Measurements from ENCODE around the gene IFNGR2.

Gene IFNGR2

GRCh38 chr21:33403128-33403785 is at the start of gene IFNGR2:
Gene IFNGR2 (plus strand): TSS chr21:33403413. CDS start chr21:33403544, 131 bp downstream.
- DNase-seq: peak; percentile 1

GRCh38 chr21:33355355-33355754 is 47.9 kb upstream of the IFNGR2 start:
- DNase-seq: no peak

GRCh38 chr21:33355996-33356395 is 47.2 kb upstream of the IFNGR2 start:
- DNase-seq: no peak

GRCh38 chr21:33357177-33357576 is 46.0 kb upstream of the IFNGR2 start:
- no peak for DNase-seq

- DNase-seq: no peak
Measured at GRCh38 chr21:33359446-33359845, 43.8 kb upstream of the IFNGR2 start.

- no peak for DNase-seq
Measured at GRCh38 chr21:33360281-33360680, 42.9 kb upstream of the IFNGR2 start.

- peak; percentile 60 for DNase-seq
Measured at GRCh38 chr21:33360881-33361602, 42.2 kb upstream of the IFNGR2 start.

- DNase-seq: peak; percentile 99
Measured at GRCh38 chr21:33362044-33362555, 41.1 kb upstream of the IFNGR2 start.

GRCh38 chr21:33363911-33364609 is 39.2 kb upstream of the IFNGR2 start:
- DNase-seq: peak; percentile 85

GRCh38 chr21:33364830-33365229 is 38.4 kb upstream of the IFNGR2 start:
- no peak for DNase-seq

- no peak for DNase-seq
Measured at GRCh38 chr21:33367309-33367973, 35.8 kb upstream of the IFNGR2 start.

- DNase-seq: peak; percentile 91
Measured at GRCh38 chr21:33368124-33368523, 35.1 kb upstream of the IFNGR2 start.

- no peak for DNase-seq
Measured at GRCh38 chr21:33368576-33368975, 34.6 kb upstream of the IFNGR2 start.

- no peak for DNase-seq
Measured at GRCh38 chr21:33369586-33369985, 33.6 kb upstream of the IFNGR2 start.

- no peak for DNase-seq
Measured at GRCh38 chr21:33370305-33370704, 32.9 kb upstream of the IFNGR2 start.

- DNase-seq: no peak
Measured at GRCh38 chr21:33371366-33371765, 31.8 kb upstream of the IFNGR2 start.

GRCh38 chr21:33372582-33372981 is 30.6 kb upstream of the IFNGR2 start:
- no peak for DNase-seq

- DNase-seq: no peak
Measured at GRCh38 chr21:33373451-33373850, 29.8 kb upstream of the IFNGR2 start.

GRCh38 chr21:33374080-33374449 is 29.1 kb upstream of the IFNGR2 start:
- DNase-seq: peak; percentile 64

- DNase-seq: peak; percentile 88
Measured at GRCh38 chr21:33374450-33375096, 28.6 kb upstream of the IFNGR2 start.

- no peak for DNase-seq
Measured at GRCh38 chr21:33375101-33375644, 28.0 kb upstream of the IFNGR2 start.

- DNase-seq: no peak
Measured at GRCh38 chr21:33377221-33377920, 25.8 kb upstream of the IFNGR2 start.

Measured in GF-D8 (cell line).